ENCODE data around the gene PTMA.

PTMA gene

DNA sequence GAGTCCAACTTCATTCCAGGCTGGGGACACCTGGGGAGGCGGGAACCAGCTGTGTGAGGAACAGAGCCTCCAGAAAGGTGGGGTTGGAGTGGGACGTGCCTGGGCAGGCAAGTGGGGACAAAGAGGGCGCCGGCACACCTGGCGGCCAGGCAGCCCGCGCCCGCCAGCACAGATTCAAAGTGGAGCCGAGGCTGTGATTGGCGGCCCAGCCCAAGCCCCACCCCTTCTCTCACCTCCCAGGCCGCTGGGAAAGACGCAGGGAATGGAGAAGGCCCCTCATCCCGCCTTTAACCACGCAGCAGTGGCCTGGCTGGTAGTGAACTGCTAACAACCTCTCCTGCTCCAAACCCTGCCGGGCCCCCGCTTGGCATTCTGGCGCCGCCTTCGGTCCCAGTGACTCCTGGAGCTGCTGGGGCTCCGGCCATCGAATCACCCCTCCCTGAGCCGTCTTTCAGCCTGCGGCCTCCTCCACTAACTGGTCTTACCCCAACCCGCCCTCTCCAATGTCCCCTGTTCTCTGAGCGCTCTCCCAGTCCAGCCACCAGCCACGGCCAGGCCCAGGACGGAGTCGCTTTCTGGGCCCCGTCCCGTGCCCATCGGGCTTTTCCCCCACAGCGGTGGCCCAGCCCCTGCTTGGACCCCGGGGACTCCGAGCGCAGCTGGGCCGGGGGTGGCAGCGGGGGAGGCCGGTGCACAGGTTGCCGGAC, 27.9 kb upstream of the PTMA start:
- ATAC-seq: no peak
- TF ChIP-seq GLIS3 (CRISPR knock-in tag; IDR thresholded peaks at IDR 0.05) (0 out of 2 replicates have a peak, but pooled peaks have one; percentile 55), ARNTL (CRISPR knock-in tag; IDR thresholded peaks at IDR 0.05; ENCODE audit: borderline replicate concordance, low read depth) (no peak), ZC3H10 (CRISPR knock-in tag; IDR thresholded peaks at IDR 0.05) (no peak), CREB5 (CRISPR knock-in tag; IDR thresholded peaks at IDR 0.05; ENCODE audit: low read depth) (no peak), ZNF70 (CRISPR knock-in tag; IDR thresholded peaks at IDR 0.05) (no peak)
- TF ChIP-seq, protein P1, sequence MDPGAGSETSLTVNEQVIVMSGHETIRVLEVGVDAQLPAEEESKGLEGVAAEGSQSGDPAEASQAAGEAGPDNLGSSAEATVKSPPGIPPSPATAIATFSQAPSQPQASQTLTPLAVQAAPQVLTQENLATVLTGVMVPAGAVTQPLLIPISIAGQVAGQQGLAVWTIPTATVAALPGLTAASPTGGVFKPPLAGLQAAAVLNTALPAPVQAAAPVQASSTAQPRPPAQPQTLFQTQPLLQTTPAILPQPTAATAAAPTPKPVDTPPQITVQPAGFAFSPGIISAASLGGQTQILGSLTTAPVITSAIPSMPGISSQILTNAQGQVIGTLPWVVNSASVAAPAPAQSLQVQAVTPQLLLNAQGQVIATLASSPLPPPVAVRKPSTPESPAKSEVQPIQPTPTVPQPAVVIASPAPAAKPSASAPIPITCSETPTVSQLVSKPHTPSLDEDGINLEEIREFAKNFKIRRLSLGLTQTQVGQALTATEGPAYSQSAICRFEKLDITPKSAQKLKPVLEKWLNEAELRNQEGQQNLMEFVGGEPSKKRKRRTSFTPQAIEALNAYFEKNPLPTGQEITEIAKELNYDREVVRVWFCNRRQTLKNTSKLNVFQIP (CRISPR knock-in tag; IDR thresholded peaks at IDR 0.05; ENCODE audit: borderline replicate concordance, low read depth): no peak

DNA sequence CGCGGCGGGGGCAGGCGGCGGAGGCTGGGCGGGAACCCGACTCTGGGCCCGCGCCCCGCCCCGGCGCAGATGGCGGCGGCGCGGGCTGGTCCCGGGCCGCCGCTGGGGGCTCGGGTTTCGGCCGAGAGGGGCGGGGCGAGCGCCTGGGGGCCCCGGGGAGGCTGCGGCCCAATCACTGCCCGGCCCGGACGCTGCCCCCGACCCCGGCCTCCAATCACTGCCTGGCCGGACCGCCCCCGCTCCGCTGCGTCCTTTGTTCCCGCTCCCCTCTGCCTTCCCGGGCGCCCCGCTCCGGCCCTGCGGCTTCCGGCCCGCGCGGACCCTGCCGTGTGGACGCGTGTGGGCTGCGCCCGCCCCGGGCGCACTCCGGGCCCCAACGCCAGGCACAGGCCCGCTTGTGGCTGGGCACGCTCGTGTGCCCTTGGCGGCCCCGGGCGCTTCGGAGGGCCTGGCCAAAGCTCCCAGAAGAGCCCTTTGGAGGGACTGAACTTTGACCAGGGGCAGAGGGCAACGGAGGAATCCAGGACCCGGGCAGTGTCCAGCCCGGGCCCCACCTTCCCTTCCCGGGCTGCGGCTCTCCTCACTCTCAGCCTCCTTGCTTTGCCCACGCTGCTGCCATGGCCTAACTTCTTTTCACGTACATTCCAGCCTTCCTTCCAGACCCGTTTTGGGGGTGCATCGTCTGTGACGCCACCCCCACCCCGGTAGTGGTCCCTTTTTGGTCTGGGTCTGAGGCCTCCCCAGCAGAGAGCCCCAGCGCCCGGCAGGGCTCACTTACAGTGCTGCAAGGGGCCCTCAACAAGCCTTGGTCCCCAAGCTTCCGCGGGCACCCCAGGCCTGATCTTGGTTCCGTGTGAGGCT, 27.1 kb upstream of the PTMA start:
- ATAC-seq: peak; percentile 87
- no peak for TF ChIP-seq GLIS3 (CRISPR knock-in tag; IDR thresholded peaks at IDR 0.05)
- TF ChIP-seq, protein P2, sequence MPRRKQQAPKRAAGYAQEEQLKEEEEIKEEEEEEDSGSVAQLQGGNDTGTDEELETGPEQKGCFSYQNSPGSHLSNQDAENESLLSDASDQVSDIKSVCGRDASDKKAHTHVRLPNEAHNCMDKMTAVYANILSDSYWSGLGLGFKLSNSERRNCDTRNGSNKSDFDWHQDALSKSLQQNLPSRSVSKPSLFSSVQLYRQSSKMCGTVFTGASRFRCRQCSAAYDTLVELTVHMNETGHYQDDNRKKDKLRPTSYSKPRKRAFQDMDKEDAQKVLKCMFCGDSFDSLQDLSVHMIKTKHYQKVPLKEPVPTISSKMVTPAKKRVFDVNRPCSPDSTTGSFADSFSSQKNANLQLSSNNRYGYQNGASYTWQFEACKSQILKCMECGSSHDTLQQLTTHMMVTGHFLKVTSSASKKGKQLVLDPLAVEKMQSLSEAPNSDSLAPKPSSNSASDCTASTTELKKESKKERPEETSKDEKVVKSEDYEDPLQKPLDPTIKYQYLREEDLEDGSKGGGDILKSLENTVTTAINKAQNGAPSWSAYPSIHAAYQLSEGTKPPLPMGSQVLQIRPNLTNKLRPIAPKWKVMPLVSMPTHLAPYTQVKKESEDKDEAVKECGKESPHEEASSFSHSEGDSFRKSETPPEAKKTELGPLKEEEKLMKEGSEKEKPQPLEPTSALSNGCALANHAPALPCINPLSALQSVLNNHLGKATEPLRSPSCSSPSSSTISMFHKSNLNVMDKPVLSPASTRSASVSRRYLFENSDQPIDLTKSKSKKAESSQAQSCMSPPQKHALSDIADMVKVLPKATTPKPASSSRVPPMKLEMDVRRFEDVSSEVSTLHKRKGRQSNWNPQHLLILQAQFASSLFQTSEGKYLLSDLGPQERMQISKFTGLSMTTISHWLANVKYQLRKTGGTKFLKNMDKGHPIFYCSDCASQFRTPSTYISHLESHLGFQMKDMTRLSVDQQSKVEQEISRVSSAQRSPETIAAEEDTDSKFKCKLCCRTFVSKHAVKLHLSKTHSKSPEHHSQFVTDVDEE (CRISPR knock-in tag; IDR thresholded peaks at IDR 0.05): 0 out of 2 replicates have a peak, but pooled peaks have one; percentile 30

DNA sequence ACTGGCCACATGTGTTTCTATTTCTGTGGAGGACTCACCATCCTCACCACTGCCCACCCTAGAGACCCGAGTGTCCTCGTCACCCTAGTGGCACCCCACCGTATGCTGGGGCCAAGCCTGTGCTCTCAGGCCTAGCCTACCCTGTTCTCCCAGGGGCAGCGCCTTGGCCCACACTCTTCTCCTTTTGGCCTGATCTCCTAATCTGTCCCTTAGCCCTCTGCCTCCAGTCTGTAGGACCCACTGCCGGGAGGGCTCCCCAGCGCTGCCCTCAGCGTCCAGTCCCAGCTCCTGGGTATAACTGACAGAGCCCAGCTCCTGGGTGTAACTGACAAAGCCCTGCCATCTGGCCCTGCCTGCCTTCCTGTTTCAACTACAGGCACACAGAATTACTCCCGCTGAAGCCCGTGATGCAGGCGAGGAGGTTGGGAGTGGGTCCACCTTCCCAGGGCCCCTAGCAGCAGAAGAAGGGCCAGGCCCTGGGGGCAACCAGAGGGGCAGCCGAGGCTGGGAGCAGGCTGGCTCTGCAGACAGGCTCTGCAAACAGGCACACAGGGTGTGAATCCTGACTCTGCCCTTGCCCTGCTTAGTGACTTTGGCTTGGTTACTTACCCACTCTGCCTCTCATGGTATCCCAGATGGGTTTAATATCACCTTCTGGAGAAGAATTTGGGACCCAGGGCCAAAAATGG, 25.6 kb upstream of the PTMA start:
- ATAC-seq: no peak
- no peak for TF ChIP-seq GLIS3 (CRISPR knock-in tag; IDR thresholded peaks at IDR 0.05)
- TF ChIP-seq RARB (CRISPR knock-in tag; IDR thresholded peaks at IDR 0.05): no peak
- TF ChIP-seq ZFP30 (CRISPR knock-in tag; IDR thresholded peaks at IDR 0.05): no peak
- no peak for TF ChIP-seq ISL1 (CRISPR knock-in tag; IDR thresholded peaks at IDR 0.05)
- TF ChIP-seq TCF4 (CRISPR knock-in tag; IDR thresholded peaks at IDR 0.05; ENCODE audit: borderline replicate concordance): no peak
- no peak for TF ChIP-seq ESRRG (CRISPR knock-in tag; IDR thresholded peaks at IDR 0.05)
- no peak for TF ChIP-seq ZNF70 (CRISPR knock-in tag; IDR thresholded peaks at IDR 0.05)
- no peak for TF ChIP-seq CSDC2 (CRISPR knock-in tag; IDR thresholded peaks at IDR 0.05)
- TF ChIP-seq CREB5 (CRISPR knock-in tag; IDR thresholded peaks at IDR 0.05; ENCODE audit: low read depth): no peak
- TF ChIP-seq OSR1 (CRISPR knock-in tag; IDR thresholded peaks at IDR 0.05): no peak
- TF ChIP-seq ZNF8 (CRISPR knock-in tag; IDR thresholded peaks at IDR 0.05): no peak
- TF ChIP-seq TOX (CRISPR knock-in tag; IDR thresholded peaks at IDR 0.05; ENCODE audit: borderline replicate concordance): no peak

- no peak for ATAC-seq
- no peak for TF ChIP-seq ESRRG (CRISPR knock-in tag; IDR thresholded peaks at IDR 0.05)
- no peak for TF ChIP-seq GLIS3 (CRISPR knock-in tag; IDR thresholded peaks at IDR 0.05)
- TF ChIP-seq BACH2 (CRISPR knock-in tag; IDR thresholded peaks at IDR 0.05; ENCODE audit: borderline replicate concordance): no peak
- TF ChIP-seq ZFP3 (CRISPR knock-in tag; IDR thresholded peaks at IDR 0.05): no peak
Observed at GRCh38 chr2:231683292-231684235, 24.8 kb upstream of the PTMA start.
